Cardiac muscle cell (in vitro differentiated cells and primary cell): Measurements from ENCODE around the gene PTGIR. TPM values are rescaled to one million over a fixed set of nuclear protein-coding genes. Genes with fewer than 3 reads are reported as not detected.

ENCODE experiments used
- DNase-seq, 2 donors: peaks; one replicate each; pipeline versions ENCODE4 v3.0.0 to v3.0.0-alpha.2; 2010 to 2017; ENCODE audit warnings: low read depth in 1 of 2, low spot score in 1 of 2
- H3K27ac ChIP-seq: fragments of 200-600 bp; sonication (generic); 2 replicates; pipeline ENCODE4 v1.5.1; 2016
- H3K27me3 ChIP-seq: fragments of 200-600 bp; sonication (generic); 2 replicates; pipeline ENCODE4 v1.6.0; 2016; ENCODE audit warnings: control low read depth
- H3K36me3 ChIP-seq: fragments of 200-600 bp; sonication (generic); 2 replicates; pipeline ENCODE4 v1.5.1; 2016; ENCODE audit warnings: control low read depth
- H3K4me1 ChIP-seq: fragments of 200-600 bp; sonication (generic); 2 replicates; pipeline ENCODE4 v1.8.1; 2017; ENCODE audit warnings: low read depth, mild to moderate bottlenecking, mixed run types
- H3K4me3 ChIP-seq: fragments of 200-600 bp; sonication (generic); 2 replicates; pipeline ENCODE4 v1.5.1; 2016; ENCODE audit warnings: mild to moderate bottlenecking
- H3K9me3 ChIP-seq: fragments of 200-600 bp; sonication (generic); 2 replicates; pipeline ENCODE4 v1.5.1; 2017; ENCODE audit warnings: low read depth, mild to moderate bottlenecking, control low read depth
- CTCF ChIP-seq: IDR thresholded peaks from 2 replicates; pipeline ENCODE4 v1.5.1; 2012; ENCODE audit warnings: low read depth, mild to moderate bottlenecking, low read length
- polyA plus RNA-seq: library from polyadenylated mRNA; unstranded; fragments of >200 nt; fragmentation: Nextera tagmentation; extraction: Ambion mirVana; gene quantifications from 2 replicates; pipeline ENCODE4 v1.2.1, GENCODE V29; 2016
- total RNA-seq: library from RNA; depleted of rRNA; stranded (reverse); fragments of >200 nt; gene quantifications from 2 replicates; pipeline ENCODE4 v1.2.3, GENCODE V29; 2016

The PTGIR gene
- total and polyA plus RNA-seq, 2 experiments from 2014 or later, result 0.12 to 0.82 TPM

DNA sequence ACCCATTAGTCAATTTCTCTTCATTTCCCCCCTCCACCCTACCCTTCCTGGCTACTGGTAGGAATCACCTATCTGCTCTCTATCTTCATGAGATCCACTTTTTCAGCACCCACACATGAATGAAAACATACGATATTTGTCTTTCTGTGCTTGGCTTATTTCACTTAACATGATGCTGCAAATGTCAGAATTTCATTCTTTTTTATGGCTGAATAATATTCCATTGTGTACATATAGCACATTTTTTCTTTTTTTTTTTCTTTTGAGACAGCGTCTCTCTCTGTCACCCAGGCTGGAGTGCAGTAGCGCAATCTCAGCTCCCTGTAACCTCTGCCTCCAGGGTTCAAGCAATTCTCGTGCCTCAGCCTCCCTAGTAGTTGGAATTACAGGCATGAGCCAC, 33.6 kb downstream of the PTGIR start:
- no peaks in the 10 kb centered on the region for H3K4me1 ChIP-seq

GRCh38 chr19:46587861-46588260, 37.0 kb downstream of the PTGIR start:
- Histone ChIP-seq H3K27ac (no peak overlapping the region), H3K36me3 (no peaks in the 10 kb centered on the region), H3K9me3 (no peaks in the 10 kb centered on the region), H3K4me3 (no peak overlapping the region), H3K27me3 (no peaks in the 10 kb centered on the region), H3K4me1 (no peaks in the 10 kb centered on the region)
- DNase-seq, result no peak
- no peak for TF ChIP-seq CTCF

More for the DNA sequence above, 33.6 kb downstream of the PTGIR start:
- Histone ChIP-seq H3K9me3 (no peaks in the 10 kb centered on the region), H3K4me3 (no peak overlapping the region), H3K36me3 (no peaks in the 10 kb centered on the region), H3K27me3 (no peaks in the 10 kb centered on the region), H3K27ac (no peak overlapping the region)
- DNase-seq, result no peak
- TF ChIP-seq CTCF, result no peak

DNA sequence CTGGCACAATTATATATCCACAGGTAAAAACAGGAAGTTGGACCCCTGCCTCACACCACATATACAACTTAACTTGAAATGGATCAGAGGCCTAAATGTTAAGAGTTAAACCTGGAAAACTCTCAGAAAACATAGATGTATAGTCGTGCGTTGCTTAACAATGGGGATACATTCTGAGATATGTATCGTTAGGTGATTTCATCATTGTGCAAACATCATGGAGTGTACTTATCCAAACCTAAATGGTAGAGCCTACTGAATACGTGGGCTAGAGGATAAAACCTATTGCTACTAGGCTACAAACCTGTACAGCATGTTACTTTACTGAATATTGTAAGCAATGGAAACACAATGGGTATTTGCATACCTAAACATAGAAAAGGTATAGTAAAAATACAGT, 38.6 kb downstream of the PTGIR start:
- Histone ChIP-seq H3K36me3 (no peaks in the 10 kb centered on the region), H3K4me1 (no peaks in the 10 kb centered on the region), H3K27me3 (no peaks in the 10 kb centered on the region), H3K27ac (no peak overlapping the region), H3K4me3 (no peak overlapping the region), H3K9me3 (no peaks in the 10 kb centered on the region)
- DNase-seq, result no peak
- no peak for TF ChIP-seq CTCF

- Histone ChIP-seq H3K36me3 (no peaks in the 10 kb centered on the region), H3K4me1 (no peaks in the 10 kb centered on the region), H3K4me3 (no peak overlapping the region), H3K27me3 (no peaks in the 10 kb centered on the region), H3K27ac (no peak overlapping the region), H3K9me3 (no peaks in the 10 kb centered on the region)
- DNase-seq, result no peak
- no peak for TF ChIP-seq CTCF
Measured at GRCh38 chr19:46585539-46585938, 39.4 kb downstream of the PTGIR start.

- no peak for DNase-seq
- H3K4me1 ChIP-seq, result no peaks in the 10 kb centered on the region
- H3K27ac ChIP-seq, result no peak overlapping the region
- TF ChIP-seq CTCF, result no peak
- H3K36me3 ChIP-seq, result no peaks in the 10 kb centered on the region
- no peaks in the 10 kb centered on the region for H3K9me3 ChIP-seq
- no peaks in the 10 kb centered on the region for H3K27me3 ChIP-seq
- no peak overlapping the region for H3K4me3 ChIP-seq
Measured at GRCh38 chr19:46580247-46580646, 44.6 kb downstream of the PTGIR start.

GRCh38 chr19:46579361-46579879, 45.5 kb downstream of the PTGIR start:
- Histone ChIP-seq H3K4me3 (no peak overlapping the region), H3K36me3 (no peaks in the 10 kb centered on the region), H3K27me3 (no peaks in the 10 kb centered on the region), H3K9me3 (no peaks in the 10 kb centered on the region), H3K27ac (no peak overlapping the region), H3K4me1 (no peaks in the 10 kb centered on the region)
- peak; percentile 9 to 48 for DNase-seq
- peak; percentile 54 for TF ChIP-seq CTCF
